Measurements from ENCODE around the gene SPAG4.

DNA sequence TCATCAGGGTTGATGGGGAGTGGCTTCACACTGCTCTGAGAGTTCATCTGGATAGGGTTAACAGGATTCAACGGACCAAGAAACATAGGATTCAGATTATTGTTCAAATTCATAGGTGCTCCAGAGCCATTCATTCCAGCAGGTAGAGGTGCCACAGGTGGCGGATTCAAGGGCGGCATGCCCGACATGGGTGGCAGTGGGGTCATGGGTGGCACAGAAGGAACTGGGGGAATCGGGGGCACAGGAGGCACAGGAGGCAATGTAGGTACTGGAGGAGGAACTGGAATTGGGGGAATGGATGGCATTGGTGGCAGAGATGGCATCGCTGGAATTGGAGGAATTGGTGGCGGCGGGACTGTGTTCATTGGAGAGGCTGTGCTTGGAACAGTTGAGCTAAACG is 38.8 kb downstream of the SPAG4 start:
- TF ChIP-seq, protein P1, sequence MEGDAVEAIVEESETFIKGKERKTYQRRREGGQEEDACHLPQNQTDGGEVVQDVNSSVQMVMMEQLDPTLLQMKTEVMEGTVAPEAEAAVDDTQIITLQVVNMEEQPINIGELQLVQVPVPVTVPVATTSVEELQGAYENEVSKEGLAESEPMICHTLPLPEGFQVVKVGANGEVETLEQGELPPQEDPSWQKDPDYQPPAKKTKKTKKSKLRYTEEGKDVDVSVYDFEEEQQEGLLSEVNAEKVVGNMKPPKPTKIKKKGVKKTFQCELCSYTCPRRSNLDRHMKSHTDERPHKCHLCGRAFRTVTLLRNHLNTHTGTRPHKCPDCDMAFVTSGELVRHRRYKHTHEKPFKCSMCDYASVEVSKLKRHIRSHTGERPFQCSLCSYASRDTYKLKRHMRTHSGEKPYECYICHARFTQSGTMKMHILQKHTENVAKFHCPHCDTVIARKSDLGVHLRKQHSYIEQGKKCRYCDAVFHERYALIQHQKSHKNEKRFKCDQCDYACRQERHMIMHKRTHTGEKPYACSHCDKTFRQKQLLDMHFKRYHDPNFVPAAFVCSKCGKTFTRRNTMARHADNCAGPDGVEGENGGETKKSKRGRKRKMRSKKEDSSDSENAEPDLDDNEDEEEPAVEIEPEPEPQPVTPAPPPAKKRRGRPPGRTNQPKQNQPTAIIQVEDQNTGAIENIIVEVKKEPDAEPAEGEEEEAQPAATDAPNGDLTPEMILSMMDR (conservative IDR thresholded peaks at IDR 0.05 in 1 of 2, IDR thresholded peaks at IDR 0.05 in 1 of 2; ENCODE audit: low read depth in 1 of 2, low read length in 2 of 2) = no peak
- no peak for TF ChIP-seq EZH2 (IDR thresholded peaks at IDR 0.05; ENCODE audit: low read length, missing control alignments)
